Measurements from ENCODE around the gene ELL2. TPM values are rescaled to one million over a fixed set of nuclear protein-coding genes. Genes with fewer than 3 reads are reported as not detected.

Gene ELL2
- total and polyA plus RNA-seq, 2 donors (not counting 1 experiment from before 2014, with no cell fraction given), result 68.5 to 121 TPM

- DNase-seq (ENCODE audit: low read depth in 2 of 2), result no peak
- no peak for TF ChIP-seq EZH2 (IDR thresholded peaks at IDR 0.05; ENCODE audit: low read length, missing control alignments)
- no peak for TF ChIP-seq CTCF (conservative IDR thresholded peaks at IDR 0.05 in 1 of 2, IDR thresholded peaks at IDR 0.05 in 1 of 2; ENCODE audit: low read depth in 1 of 2, low read length in 2 of 2)
- Histone ChIP-seq H3K27me3 (ENCODE audit: control insufficient read depth, insufficient read depth, low read length) (no peaks in the 10 kb centered on the region), H3K79me2 (ENCODE audit: control insufficient read depth, insufficient read depth, low read length) (peaks cover 71% of the 10 kb centered on the region), H3K9ac (ENCODE audit: insufficient read depth, low read length) (no peak overlapping the region), H2AFZ (ENCODE audit: low read length) (no peak overlapping the region), H3K9me3 (ENCODE audit: control insufficient read depth, insufficient read depth, low read depth, low read length) (no peaks in the 10 kb centered on the region), H3K36me3 (ENCODE audit: control insufficient read depth, insufficient read depth, low read length) (no peaks in the 10 kb centered on the region), H4K20me1 (ENCODE audit: control insufficient read depth, extremely low read depth, insufficient read depth, low read length) (peaks cover 2% of the 10 kb centered on the region), H3K4me3 (replicated peaks in 1 of 4; ENCODE audit: control extremely low read depth in 1 of 4, insufficient read depth in 1 of 4, low read depth in 3 of 4, low read length in 4 of 4) (no peak overlapping the region), H3K4me1 (ENCODE audit: control insufficient read depth, extremely low read depth, insufficient read depth, low read length) (no peaks in the 10 kb centered on the region), H3K4me2 (ENCODE audit: extremely low read depth, insufficient read depth, low read length) (no peak overlapping the region), H3K27ac (ENCODE audit: insufficient read depth, low read length) (no peak overlapping the region)
Observed at GRCh38 chr5:95934207-95934804, 27.3 kb downstream of the ELL2 start.

DNA sequence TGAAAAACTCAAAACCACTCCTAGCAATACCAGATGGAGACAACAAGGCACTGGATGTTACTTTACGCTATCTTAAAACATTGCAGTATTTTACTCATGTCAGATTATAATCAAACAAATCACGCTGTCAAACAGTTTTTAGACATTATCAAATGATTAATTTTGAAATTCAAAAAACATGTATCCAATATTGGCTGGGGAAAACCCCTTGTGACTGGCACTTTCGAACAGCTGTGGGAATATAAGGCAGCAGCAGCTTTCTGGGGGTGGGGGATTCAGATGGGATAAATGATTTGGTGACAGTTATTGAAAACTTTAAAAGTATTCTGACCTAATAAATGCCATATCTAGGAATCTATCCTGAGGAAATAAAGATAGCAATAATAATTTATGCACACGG, 28.7 kb downstream of the ELL2 start:
- peaks cover 2% of the 10 kb centered on the region for H3K4me1 ChIP-seq (ENCODE audit: control insufficient read depth, extremely low read depth, insufficient read depth, low read length)
- peaks cover 67% of the 10 kb centered on the region for H3K79me2 ChIP-seq (ENCODE audit: control insufficient read depth, insufficient read depth, low read length)
- H2AFZ ChIP-seq (ENCODE audit: low read length), result no peak overlapping the region
- no peaks in the 10 kb centered on the region for H3K27me3 ChIP-seq (ENCODE audit: control insufficient read depth, insufficient read depth, low read length)
- H3K4me3 ChIP-seq (replicated peaks in 1 of 4; ENCODE audit: control extremely low read depth in 1 of 4, insufficient read depth in 1 of 4, low read depth in 3 of 4, low read length in 4 of 4), result no peak overlapping the region
- H4K20me1 ChIP-seq (ENCODE audit: control insufficient read depth, extremely low read depth, insufficient read depth, low read length), result peaks cover 2% of the 10 kb centered on the region
- no peaks in the 10 kb centered on the region for H3K36me3 ChIP-seq (ENCODE audit: control insufficient read depth, insufficient read depth, low read length)
- no peak for TF ChIP-seq CTCF (conservative IDR thresholded peaks at IDR 0.05 in 1 of 2, IDR thresholded peaks at IDR 0.05 in 1 of 2; ENCODE audit: low read depth in 1 of 2, low read length in 2 of 2)
- TF ChIP-seq EZH2 (IDR thresholded peaks at IDR 0.05; ENCODE audit: low read length, missing control alignments), result no peak
- no peak overlapping the region for H3K9ac ChIP-seq (ENCODE audit: insufficient read depth, low read length)
- H3K9me3 ChIP-seq (ENCODE audit: control insufficient read depth, insufficient read depth, low read depth, low read length), result no peaks in the 10 kb centered on the region
- no peak overlapping the region for H3K4me2 ChIP-seq (ENCODE audit: extremely low read depth, insufficient read depth, low read length)
- H3K27ac ChIP-seq (ENCODE audit: insufficient read depth, low read length), result no peak overlapping the region
- DNase-seq (ENCODE audit: low read depth in 2 of 2), result no peak

GRCh38 chr5:95931079-95931833, 30.4 kb downstream of the ELL2 start:
- Histone ChIP-seq H2AFZ (ENCODE audit: low read length) (no peak overlapping the region), H3K9me3 (ENCODE audit: control insufficient read depth, insufficient read depth, low read depth, low read length) (no peaks in the 10 kb centered on the region), H3K36me3 (ENCODE audit: control insufficient read depth, insufficient read depth, low read length) (no peaks in the 10 kb centered on the region), H3K79me2 (ENCODE audit: control insufficient read depth, insufficient read depth, low read length) (peaks cover 66% of the 10 kb centered on the region), H3K27ac (ENCODE audit: insufficient read depth, low read length) (no peak overlapping the region), H4K20me1 (ENCODE audit: control insufficient read depth, extremely low read depth, insufficient read depth, low read length) (peaks cover 2% of the 10 kb centered on the region), H3K4me1 (ENCODE audit: control insufficient read depth, extremely low read depth, insufficient read depth, low read length) (peaks cover 2% of the 10 kb centered on the region), H3K4me2 (ENCODE audit: extremely low read depth, insufficient read depth, low read length) (no peak overlapping the region), H3K9ac (ENCODE audit: insufficient read depth, low read length) (no peak overlapping the region), H3K27me3 (ENCODE audit: control insufficient read depth, insufficient read depth, low read length) (no peaks in the 10 kb centered on the region), H3K4me3 (replicated peaks in 1 of 4; ENCODE audit: control extremely low read depth in 1 of 4, insufficient read depth in 1 of 4, low read depth in 3 of 4, low read length in 4 of 4) (no peak overlapping the region)
- DNase-seq (ENCODE audit: low read depth in 2 of 2), result no peak
- no peak for TF ChIP-seq EZH2 (IDR thresholded peaks at IDR 0.05; ENCODE audit: low read length, missing control alignments)
- TF ChIP-seq CTCF (conservative IDR thresholded peaks at IDR 0.05 in 1 of 2, IDR thresholded peaks at IDR 0.05 in 1 of 2; ENCODE audit: low read depth in 1 of 2, low read length in 2 of 2), result no peak

All from fibroblast of lung (primary cell).